GM21447 (cell line): ENCODE measurements around the gene AGTPBP1.

Source experiments
- ATAC-seq: cut with Tn5 transposase; IDR thresholded peaks from one replicate; pipeline ENCODE4 v1.9.1; 2021; ENCODE audit not compliant: unreplicated experiment

Gene AGTPBP1

DNA sequence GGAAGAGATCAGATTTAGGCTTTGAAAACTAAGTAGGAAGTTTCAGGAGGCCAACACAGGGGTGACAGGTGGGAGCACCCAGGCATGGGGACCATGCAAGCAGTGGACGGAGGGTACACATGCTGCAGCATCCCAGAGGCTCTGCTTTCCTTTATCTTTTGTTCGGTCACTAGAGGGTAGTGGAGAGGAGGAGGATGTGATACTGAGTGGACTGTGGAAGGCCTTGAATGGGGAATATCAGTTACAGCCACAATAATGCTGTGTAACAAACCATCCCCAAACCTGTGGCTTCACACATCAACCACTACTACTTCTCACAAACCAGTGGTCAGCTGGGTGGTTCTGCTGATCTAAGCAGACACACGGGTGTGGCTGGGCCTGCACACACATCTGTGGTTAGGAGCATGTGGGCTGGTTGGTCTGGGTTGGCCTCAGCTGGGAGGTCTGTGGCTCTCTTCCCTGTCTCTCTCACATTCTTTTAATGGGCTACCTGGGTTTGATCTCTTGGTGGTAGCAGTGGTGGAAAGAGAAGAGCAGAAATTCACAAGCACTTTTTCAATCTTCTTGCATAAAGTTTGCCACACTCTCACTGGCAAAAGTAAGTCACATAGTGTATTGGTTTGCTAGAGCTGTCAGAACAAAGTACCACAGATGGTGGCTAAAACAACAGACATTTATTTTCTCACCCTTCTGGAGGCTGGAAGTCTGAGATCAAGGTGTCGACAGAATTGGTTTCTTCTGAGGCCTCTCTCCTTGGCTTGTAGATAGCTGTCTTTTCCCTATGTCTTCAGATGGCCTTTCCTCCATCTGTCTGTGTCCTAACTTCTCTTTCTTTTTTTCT lies 238.7 kb downstream of the AGTPBP1 start:
- ATAC-seq: no peak

DNA sequence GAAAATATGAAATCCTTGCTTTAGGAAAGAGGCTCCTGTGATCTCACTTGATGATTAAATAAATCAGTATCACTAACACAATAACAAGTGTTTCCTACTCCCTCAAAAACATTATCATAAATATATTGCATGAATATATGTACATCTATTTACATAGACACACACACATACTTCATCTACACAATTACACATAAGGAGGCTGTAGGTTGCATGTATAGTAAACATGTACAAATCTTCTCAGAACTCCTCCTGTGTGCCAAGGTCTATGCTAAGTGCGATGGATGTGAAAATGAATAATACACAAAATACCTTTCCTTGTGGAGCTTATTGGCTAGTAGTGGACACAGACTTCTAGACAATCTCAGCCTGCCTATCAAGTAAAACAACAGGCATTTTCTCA lies 239.9 kb downstream of the AGTPBP1 start:
- no peak for ATAC-seq

DNA sequence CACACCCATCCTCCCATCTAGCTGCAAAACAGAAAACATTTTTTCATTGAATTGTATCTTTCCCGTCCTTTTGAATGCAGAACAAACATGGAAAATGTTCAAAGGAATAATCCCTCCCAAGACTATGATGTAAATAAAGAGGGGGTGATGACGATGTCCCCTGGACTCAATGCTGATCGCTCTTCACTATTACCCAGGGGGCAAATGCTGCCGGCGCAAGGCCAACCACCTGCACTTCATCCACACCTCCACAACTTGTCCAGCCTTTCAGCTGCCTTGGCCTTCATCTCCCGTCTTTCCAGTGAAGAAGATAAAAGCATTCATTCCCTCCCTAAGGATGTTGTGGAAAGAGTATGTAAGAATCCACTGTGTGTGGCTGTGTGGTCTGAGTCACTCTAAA lies 240.3 kb downstream of the AGTPBP1 start:
- no peak for ATAC-seq
